ENCODE measurements around the gene BAZ1B.

BAZ1B gene

DNA sequence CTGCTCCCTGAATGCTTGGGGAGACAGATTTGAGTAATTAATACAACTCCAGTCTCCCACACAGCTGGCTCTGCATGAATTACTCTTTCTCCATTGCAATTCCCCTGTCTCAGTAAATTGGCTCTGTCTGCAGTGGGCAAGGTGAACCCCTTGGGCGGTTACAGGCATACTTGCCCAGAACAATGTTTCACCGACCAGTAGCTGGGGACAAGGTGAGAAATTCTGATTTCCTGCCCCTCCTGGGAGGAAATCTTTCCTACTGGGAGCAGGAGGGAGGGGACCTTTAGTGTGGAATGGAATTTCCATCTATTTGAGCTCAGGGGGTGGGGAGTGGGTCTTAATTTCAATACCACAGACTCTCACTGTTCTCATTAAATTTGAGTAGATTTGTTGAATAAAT lies 130.7 kb downstream of the BAZ1B start:
- Histone ChIP-seq H3K9ac (ENCODE audit: low read length) (no peak overlapping the region), H4K20me1 (ENCODE audit: low read depth, low read length) (no peaks in the 10 kb centered on the region), H3K4me3 (ENCODE audit: insufficient read depth, low read length, poor library complexity, severe bottlenecking) (no peak overlapping the region), H3K27ac (ENCODE audit: low read depth, low read length) (no peak overlapping the region), H3F3A (ENCODE audit: insufficient read depth) (no peaks in the 10 kb centered on the region), H3K9me3 (ENCODE audit: insufficient read depth, low read length) (peaks cover 8% of the 10 kb centered on the region; the same call in 1 of the 2 replicates), H3K4me2 (ENCODE audit: low read depth, low read length, poor library complexity, severe bottlenecking) (no peak overlapping the region), H2AFZ (ENCODE audit: low read depth, low read length, severe bottlenecking) (no peak overlapping the region), H3K36me3 (ENCODE audit: low read length) (no peaks in the 10 kb centered on the region), H3K9me2 (replicated peaks; ENCODE audit: insufficient read depth, low read length) (no peaks in the 10 kb centered on the region), H3K27me3 (ENCODE audit: low read length) (no peaks in the 10 kb centered on the region), H3K79me2 (ENCODE audit: insufficient read depth, low read length) (no peaks in the 10 kb centered on the region)
- TF ChIP-seq, protein P1, sequence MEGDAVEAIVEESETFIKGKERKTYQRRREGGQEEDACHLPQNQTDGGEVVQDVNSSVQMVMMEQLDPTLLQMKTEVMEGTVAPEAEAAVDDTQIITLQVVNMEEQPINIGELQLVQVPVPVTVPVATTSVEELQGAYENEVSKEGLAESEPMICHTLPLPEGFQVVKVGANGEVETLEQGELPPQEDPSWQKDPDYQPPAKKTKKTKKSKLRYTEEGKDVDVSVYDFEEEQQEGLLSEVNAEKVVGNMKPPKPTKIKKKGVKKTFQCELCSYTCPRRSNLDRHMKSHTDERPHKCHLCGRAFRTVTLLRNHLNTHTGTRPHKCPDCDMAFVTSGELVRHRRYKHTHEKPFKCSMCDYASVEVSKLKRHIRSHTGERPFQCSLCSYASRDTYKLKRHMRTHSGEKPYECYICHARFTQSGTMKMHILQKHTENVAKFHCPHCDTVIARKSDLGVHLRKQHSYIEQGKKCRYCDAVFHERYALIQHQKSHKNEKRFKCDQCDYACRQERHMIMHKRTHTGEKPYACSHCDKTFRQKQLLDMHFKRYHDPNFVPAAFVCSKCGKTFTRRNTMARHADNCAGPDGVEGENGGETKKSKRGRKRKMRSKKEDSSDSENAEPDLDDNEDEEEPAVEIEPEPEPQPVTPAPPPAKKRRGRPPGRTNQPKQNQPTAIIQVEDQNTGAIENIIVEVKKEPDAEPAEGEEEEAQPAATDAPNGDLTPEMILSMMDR (IDR thresholded peaks at IDR 0.05; ENCODE audit: insufficient read depth, low read length, poor library complexity, severe bottlenecking): no peak
- TF ChIP-seq EZH2phosphoT487 (conservative IDR thresholded peaks at IDR 0.05; ENCODE audit: low read length): no peak

Measured in SU-DHL-6 (cell line).